ENCODE measurements around the gene PYGM.

Gene PYGM

GRCh38 chr11:64776425-64776824, 16.7 kb upstream of the PYGM start:
- Histone ChIP-seq H3K9me3 (ENCODE audit: control insufficient read depth, insufficient read depth, low read depth, low read length) (no peaks in the 10 kb centered on the region), H3K27ac (ENCODE audit: low read depth, low read length) (no peak overlapping the region), H3K36me3 (ENCODE audit: control insufficient read depth, insufficient read depth, low read length) (peaks cover 61% of the 10 kb centered on the region), H3K9ac (ENCODE audit: low read length) (no peak overlapping the region), H3K4me3 (ENCODE audit: low read depth, low read length) (peak overlapping the region; percentile 89), H3K27me3 (ENCODE audit: control insufficient read depth, insufficient read depth, low read length) (no peaks in the 10 kb centered on the region), H3K4me1 (ENCODE audit: control insufficient read depth, insufficient read depth, low read length) (peaks cover 5% of the 10 kb centered on the region)

- Histone ChIP-seq H3K27ac (ENCODE audit: low read depth, low read length) (no peak overlapping the region), H3K27me3 (ENCODE audit: control insufficient read depth, insufficient read depth, low read length) (no peaks in the 10 kb centered on the region), H3K36me3 (ENCODE audit: control insufficient read depth, insufficient read depth, low read length) (peaks cover 84% of the 10 kb centered on the region), H3K9me3 (ENCODE audit: control insufficient read depth, insufficient read depth, low read depth, low read length) (no peaks in the 10 kb centered on the region), H3K9ac (ENCODE audit: low read length) (no peak overlapping the region), H3K4me3 (ENCODE audit: low read depth, low read length) (no peak overlapping the region), H3K4me1 (ENCODE audit: control insufficient read depth, insufficient read depth, low read length) (peaks cover 5% of the 10 kb centered on the region)
Observed at GRCh38 chr11:64774144-64774543, 14.4 kb upstream of the PYGM start.

- H3K9ac ChIP-seq (ENCODE audit: low read length), result no peak overlapping the region
- H3K36me3 ChIP-seq (ENCODE audit: control insufficient read depth, insufficient read depth, low read length), result peaks cover 100% of the 10 kb centered on the region
- H3K4me1 ChIP-seq (ENCODE audit: control insufficient read depth, insufficient read depth, low read length), result peaks cover 7% of the 10 kb centered on the region
- no peaks in the 10 kb centered on the region for H3K9me3 ChIP-seq (ENCODE audit: control insufficient read depth, insufficient read depth, low read depth, low read length)
- no peak overlapping the region for H3K27ac ChIP-seq (ENCODE audit: low read depth, low read length)
- H3K27me3 ChIP-seq (ENCODE audit: control insufficient read depth, insufficient read depth, low read length), result no peaks in the 10 kb centered on the region
- H3K4me3 ChIP-seq (ENCODE audit: low read depth, low read length), result no peak overlapping the region
Observed at GRCh38 chr11:64772303-64773018, 12.7 kb upstream of the PYGM start.

- no peaks in the 10 kb centered on the region for H3K9me3 ChIP-seq (ENCODE audit: control insufficient read depth, insufficient read depth, low read depth, low read length)
- H3K9ac ChIP-seq (ENCODE audit: low read length), result no peak overlapping the region
- H3K36me3 ChIP-seq (ENCODE audit: control insufficient read depth, insufficient read depth, low read length), result peaks cover 100% of the 10 kb centered on the region
- no peak overlapping the region for H3K27ac ChIP-seq (ENCODE audit: low read depth, low read length)
- no peak overlapping the region for H3K4me3 ChIP-seq (ENCODE audit: low read depth, low read length)
- no peaks in the 10 kb centered on the region for H3K27me3 ChIP-seq (ENCODE audit: control insufficient read depth, insufficient read depth, low read length)
- H3K4me1 ChIP-seq (ENCODE audit: control insufficient read depth, insufficient read depth, low read length), result peaks cover 8% of the 10 kb centered on the region
Observed at GRCh38 chr11:64771861-64772260, 12.1 kb upstream of the PYGM start.

- no peaks in the 10 kb centered on the region for H3K27me3 ChIP-seq (ENCODE audit: control insufficient read depth, insufficient read depth, low read length)
- H3K27ac ChIP-seq (ENCODE audit: low read depth, low read length), result no peak overlapping the region
- peaks cover 14% of the 10 kb centered on the region for H3K4me1 ChIP-seq (ENCODE audit: control insufficient read depth, insufficient read depth, low read length)
- no peak overlapping the region for H3K4me3 ChIP-seq (ENCODE audit: low read depth, low read length)
- H3K9me3 ChIP-seq (ENCODE audit: control insufficient read depth, insufficient read depth, low read depth, low read length), result no peaks in the 10 kb centered on the region
- peaks cover 95% of the 10 kb centered on the region for H3K36me3 ChIP-seq (ENCODE audit: control insufficient read depth, insufficient read depth, low read length)
- H3K9ac ChIP-seq (ENCODE audit: low read length), result no peak overlapping the region
Observed at GRCh38 chr11:64770120-64770519, 10.3 kb upstream of the PYGM start.

GRCh38 chr11:64769283-64769682, 9.5 kb upstream of the PYGM start:
- H3K4me1 ChIP-seq (ENCODE audit: control insufficient read depth, insufficient read depth, low read length), result peaks cover 22% of the 10 kb centered on the region
- H3K36me3 ChIP-seq (ENCODE audit: control insufficient read depth, insufficient read depth, low read length), result peaks cover 95% of the 10 kb centered on the region
- no peak overlapping the region for H3K9ac ChIP-seq (ENCODE audit: low read length)
- no peaks in the 10 kb centered on the region for H3K9me3 ChIP-seq (ENCODE audit: control insufficient read depth, insufficient read depth, low read depth, low read length)
- H3K27ac ChIP-seq (ENCODE audit: low read depth, low read length), result no peak overlapping the region
- H3K27me3 ChIP-seq (ENCODE audit: control insufficient read depth, insufficient read depth, low read length), result no peaks in the 10 kb centered on the region
- H3K4me3 ChIP-seq (ENCODE audit: low read depth, low read length), result no peak overlapping the region

GRCh38 chr11:64768300-64768694, 8.5 kb upstream of the PYGM start:
- Histone ChIP-seq H3K9me3 (ENCODE audit: control insufficient read depth, insufficient read depth, low read depth, low read length) (no peaks in the 10 kb centered on the region), H3K36me3 (ENCODE audit: control insufficient read depth, insufficient read depth, low read length) (peaks cover 95% of the 10 kb centered on the region), H3K9ac (ENCODE audit: low read length) (no peak overlapping the region), H3K4me1 (ENCODE audit: control insufficient read depth, insufficient read depth, low read length) (peaks cover 32% of the 10 kb centered on the region), H3K4me3 (ENCODE audit: low read depth, low read length) (no peak overlapping the region), H3K27me3 (ENCODE audit: control insufficient read depth, insufficient read depth, low read length) (no peaks in the 10 kb centered on the region), H3K27ac (ENCODE audit: low read depth, low read length) (no peak overlapping the region)

GRCh38 chr11:64767344-64768299, 7.8 kb upstream of the PYGM start:
- no peaks in the 10 kb centered on the region for H3K27me3 ChIP-seq (ENCODE audit: control insufficient read depth, insufficient read depth, low read length)
- H3K9me3 ChIP-seq (ENCODE audit: control insufficient read depth, insufficient read depth, low read depth, low read length), result no peaks in the 10 kb centered on the region
- peaks cover 39% of the 10 kb centered on the region for H3K4me1 ChIP-seq (ENCODE audit: control insufficient read depth, insufficient read depth, low read length)
- H3K27ac ChIP-seq (ENCODE audit: low read depth, low read length), result no peak overlapping the region
- no peak overlapping the region for H3K9ac ChIP-seq (ENCODE audit: low read length)
- no peak overlapping the region for H3K4me3 ChIP-seq (ENCODE audit: low read depth, low read length)
- H3K36me3 ChIP-seq (ENCODE audit: control insufficient read depth, insufficient read depth, low read length), result peaks cover 92% of the 10 kb centered on the region

- Histone ChIP-seq H3K4me3 (ENCODE audit: low read depth, low read length) (no peak overlapping the region), H3K9me3 (ENCODE audit: control insufficient read depth, insufficient read depth, low read depth, low read length) (no peaks in the 10 kb centered on the region), H3K27me3 (ENCODE audit: control insufficient read depth, insufficient read depth, low read length) (no peaks in the 10 kb centered on the region), H3K4me1 (ENCODE audit: control insufficient read depth, insufficient read depth, low read length) (peaks cover 46% of the 10 kb centered on the region), H3K9ac (ENCODE audit: low read length) (no peak overlapping the region), H3K27ac (ENCODE audit: low read depth, low read length) (no peak overlapping the region), H3K36me3 (ENCODE audit: control insufficient read depth, insufficient read depth, low read length) (peaks cover 84% of the 10 kb centered on the region)
Observed at GRCh38 chr11:64766881-64767280, 7.1 kb upstream of the PYGM start.

- H3K4me1 ChIP-seq (ENCODE audit: control insufficient read depth, insufficient read depth, low read length), result peaks cover 52% of the 10 kb centered on the region
- H3K27ac ChIP-seq (ENCODE audit: low read depth, low read length), result no peak overlapping the region
- no peak overlapping the region for H3K9ac ChIP-seq (ENCODE audit: low read length)
- H3K27me3 ChIP-seq (ENCODE audit: control insufficient read depth, insufficient read depth, low read length), result no peaks in the 10 kb centered on the region
- H3K36me3 ChIP-seq (ENCODE audit: control insufficient read depth, insufficient read depth, low read length), result peaks cover 76% of the 10 kb centered on the region
- H3K4me3 ChIP-seq (ENCODE audit: low read depth, low read length), result no peak overlapping the region
- H3K9me3 ChIP-seq (ENCODE audit: control insufficient read depth, insufficient read depth, low read depth, low read length), result no peaks in the 10 kb centered on the region
Observed at GRCh38 chr11:64765851-64766665, 6.3 kb upstream of the PYGM start.

Data from HUES6 (cell line).